ENCODE measurements around the gene CSF2.

The CSF2 gene

GRCh38 chr5:132050136-132050535, 23.5 kb upstream of the CSF2 start:
- no peaks in the 10 kb centered on the region for H3K36me3 Mint-ChIP-seq
- peaks cover 25% of the 10 kb centered on the region for H3K27me3 Mint-ChIP-seq
- ATAC-seq: peak; percentile 29
- H3K27ac Mint-ChIP-seq: no peak overlapping the region
- no peaks in the 10 kb centered on the region for H3K9me3 Mint-ChIP-seq
- no peak overlapping the region for H3K4me3 Mint-ChIP-seq
- H3K4me1 Mint-ChIP-seq: no peaks in the 10 kb centered on the region

DNA sequence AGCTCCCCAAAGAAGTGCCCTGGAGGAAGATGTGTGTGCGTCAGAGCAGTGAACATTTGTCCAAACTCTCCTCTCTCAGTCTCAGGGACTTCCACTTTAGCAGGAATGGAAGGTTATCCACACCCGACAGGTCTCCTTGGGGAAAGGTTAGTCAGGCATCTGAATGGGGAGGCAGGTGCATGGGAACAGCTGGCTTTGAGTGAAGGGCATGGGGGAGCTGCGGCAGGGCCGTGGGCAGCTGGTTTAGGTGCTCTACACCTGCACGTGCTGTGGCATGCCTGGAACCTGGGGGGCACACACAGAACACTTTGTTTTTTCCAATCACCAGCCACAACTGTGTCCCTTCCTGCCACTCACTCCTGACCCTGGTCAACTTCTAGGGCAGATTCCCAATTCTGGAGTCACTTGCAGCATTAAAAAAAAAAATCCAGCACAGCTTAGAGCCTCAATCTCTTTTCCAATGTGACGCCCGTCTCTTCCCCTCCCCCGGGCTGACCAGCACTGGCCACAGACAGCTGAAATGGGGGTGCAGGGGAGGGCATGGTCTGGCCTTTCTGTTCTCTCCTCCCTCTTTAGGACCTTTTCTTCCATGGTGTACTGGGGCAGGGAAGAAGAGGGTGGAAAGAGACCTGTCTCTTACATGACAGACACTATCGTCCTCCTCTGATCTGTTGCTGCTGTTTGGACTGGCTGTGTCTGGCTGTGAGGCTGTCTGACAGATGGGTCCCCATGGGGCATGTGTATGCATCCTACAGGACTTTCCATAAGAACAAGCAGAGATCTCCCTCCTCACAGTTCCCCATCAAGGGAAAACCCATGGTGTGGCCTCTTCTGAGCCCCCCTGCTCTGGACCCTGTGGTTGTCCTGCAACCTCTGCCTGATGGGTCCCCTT, 22.7 kb upstream of the CSF2 start:
- H3K4me1 Mint-ChIP-seq: no peaks in the 10 kb centered on the region
- H3K27ac Mint-ChIP-seq: no peak overlapping the region
- no peak overlapping the region for H3K4me3 Mint-ChIP-seq
- ATAC-seq: no peak
- H3K36me3 Mint-ChIP-seq: no peaks in the 10 kb centered on the region
- H3K27me3 Mint-ChIP-seq: peaks cover 25% of the 10 kb centered on the region
- no peaks in the 10 kb centered on the region for H3K9me3 Mint-ChIP-seq

DNA sequence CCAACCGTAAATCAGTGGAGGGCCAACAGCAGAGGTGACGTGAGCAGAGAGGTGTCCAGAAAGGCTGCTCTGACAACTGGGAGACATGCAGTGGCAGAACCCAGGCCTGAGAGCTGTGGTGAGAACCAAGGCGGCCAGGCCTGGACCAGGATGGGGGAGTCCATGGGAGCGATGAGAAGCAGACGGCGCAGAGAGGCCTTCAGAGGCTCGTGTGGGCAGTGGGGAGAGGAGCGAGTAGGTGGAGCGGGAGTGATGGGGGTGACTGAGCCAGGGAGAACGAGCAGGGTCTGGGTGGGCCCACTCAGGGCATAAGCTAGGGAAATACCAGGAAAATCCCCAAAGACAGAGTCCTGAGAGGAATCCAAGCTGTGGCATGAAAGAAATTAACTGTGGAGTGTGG, 21.1 kb upstream of the CSF2 start:
- Mint-ChIP-seq H3K36me3 (no peaks in the 10 kb centered on the region), H3K27me3 (peaks cover 33% of the 10 kb centered on the region), H3K27ac (no peak overlapping the region), H3K4me1 (no peaks in the 10 kb centered on the region), H3K9me3 (no peaks in the 10 kb centered on the region), H3K4me3 (no peak overlapping the region)
- ATAC-seq: no peak

- no peaks in the 10 kb centered on the region for H3K9me3 Mint-ChIP-seq
- H3K27me3 Mint-ChIP-seq: peaks cover 41% of the 10 kb centered on the region
- no peaks in the 10 kb centered on the region for H3K4me1 Mint-ChIP-seq
- H3K36me3 Mint-ChIP-seq: no peaks in the 10 kb centered on the region
- H3K4me3 Mint-ChIP-seq: no peak overlapping the region
- no peak overlapping the region for H3K27ac Mint-ChIP-seq
- no peak for ATAC-seq
Measured at GRCh38 chr5:132053483-132053882, 20.1 kb upstream of the CSF2 start.

GRCh38 chr5:132054031-132054696, 19.4 kb upstream of the CSF2 start:
- Mint-ChIP-seq H3K36me3 (no peaks in the 10 kb centered on the region), H3K4me3 (no peak overlapping the region), H3K4me1 (no peaks in the 10 kb centered on the region), H3K27ac (no peak overlapping the region), H3K9me3 (no peaks in the 10 kb centered on the region), H3K27me3 (peaks cover 41% of the 10 kb centered on the region)
- peak; percentile 31 for ATAC-seq

DNA sequence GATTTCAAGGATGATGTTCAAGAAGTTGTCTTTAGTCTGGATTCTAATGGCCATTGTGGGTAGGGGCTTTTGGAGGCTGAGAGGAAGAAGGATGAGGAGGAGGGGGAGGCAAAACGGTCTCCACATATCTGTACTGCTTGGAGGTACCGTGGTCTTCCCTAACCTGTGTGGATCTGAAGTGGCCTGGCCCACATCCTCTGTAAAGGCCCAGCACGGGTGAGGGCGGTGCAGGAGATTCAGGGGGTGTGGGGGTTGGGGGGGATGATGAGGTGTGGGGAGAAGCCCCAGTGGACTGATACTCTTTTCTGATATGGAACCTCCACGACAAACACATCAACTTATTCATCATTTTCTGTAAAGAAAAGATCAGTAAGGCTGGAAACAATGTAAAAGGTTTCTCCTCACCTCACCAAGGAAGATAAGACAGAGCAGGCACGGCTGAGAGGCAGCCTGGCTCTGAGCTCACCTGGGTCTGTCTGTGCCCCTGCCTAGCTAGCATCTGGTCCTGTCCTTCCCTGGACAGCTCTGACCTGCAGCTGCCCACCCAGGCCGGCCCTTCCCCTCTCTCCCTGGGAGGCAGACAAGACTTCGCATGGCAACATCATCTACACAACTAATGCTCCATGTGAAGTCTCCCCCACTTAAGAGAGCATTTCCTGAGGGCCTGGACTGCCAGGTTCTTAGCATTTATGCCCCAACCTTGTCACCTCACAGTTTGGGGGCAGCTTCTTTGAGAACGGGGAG, 18.7 kb upstream of the CSF2 start:
- Mint-ChIP-seq H3K4me1 (peaks cover 6% of the 10 kb centered on the region), H3K9me3 (no peaks in the 10 kb centered on the region), H3K27me3 (peaks cover 41% of the 10 kb centered on the region), H3K36me3 (no peaks in the 10 kb centered on the region), H3K4me3 (no peak overlapping the region), H3K27ac (no peak overlapping the region)
- ATAC-seq: no peak

DNA sequence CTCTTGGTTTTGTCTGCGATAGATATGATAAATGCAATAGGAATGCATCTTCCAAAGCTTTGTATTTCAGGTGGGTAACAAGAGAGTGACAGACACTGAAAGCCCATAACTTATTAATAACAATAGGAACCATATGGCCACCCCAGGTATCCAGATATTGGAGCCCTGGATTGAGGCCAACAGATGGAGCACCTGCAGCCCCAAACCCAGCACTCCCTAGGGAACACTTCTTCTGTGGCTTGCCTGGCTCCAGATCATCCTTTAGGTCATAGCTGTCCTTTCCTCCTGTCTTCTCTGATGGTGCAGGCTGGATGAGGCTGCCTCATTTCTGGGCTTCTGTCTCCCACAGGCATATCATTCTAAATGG, 18.2 kb upstream of the CSF2 start:
- no peak overlapping the region for H3K4me3 Mint-ChIP-seq
- no peaks in the 10 kb centered on the region for H3K9me3 Mint-ChIP-seq
- peaks cover 39% of the 10 kb centered on the region for H3K27me3 Mint-ChIP-seq
- peaks cover 6% of the 10 kb centered on the region for H3K4me1 Mint-ChIP-seq
- no peaks in the 10 kb centered on the region for H3K36me3 Mint-ChIP-seq
- H3K27ac Mint-ChIP-seq: no peak overlapping the region
- ATAC-seq: no peak

- peaks cover 6% of the 10 kb centered on the region for H3K4me1 Mint-ChIP-seq
- no peak for ATAC-seq
- no peaks in the 10 kb centered on the region for H3K9me3 Mint-ChIP-seq
- no peak overlapping the region for H3K27ac Mint-ChIP-seq
- H3K27me3 Mint-ChIP-seq: peaks cover 33% of the 10 kb centered on the region
- no peak overlapping the region for H3K4me3 Mint-ChIP-seq
- H3K36me3 Mint-ChIP-seq: no peaks in the 10 kb centered on the region
Measured at GRCh38 chr5:132055808-132056609, 17.6 kb upstream of the CSF2 start.

DNA sequence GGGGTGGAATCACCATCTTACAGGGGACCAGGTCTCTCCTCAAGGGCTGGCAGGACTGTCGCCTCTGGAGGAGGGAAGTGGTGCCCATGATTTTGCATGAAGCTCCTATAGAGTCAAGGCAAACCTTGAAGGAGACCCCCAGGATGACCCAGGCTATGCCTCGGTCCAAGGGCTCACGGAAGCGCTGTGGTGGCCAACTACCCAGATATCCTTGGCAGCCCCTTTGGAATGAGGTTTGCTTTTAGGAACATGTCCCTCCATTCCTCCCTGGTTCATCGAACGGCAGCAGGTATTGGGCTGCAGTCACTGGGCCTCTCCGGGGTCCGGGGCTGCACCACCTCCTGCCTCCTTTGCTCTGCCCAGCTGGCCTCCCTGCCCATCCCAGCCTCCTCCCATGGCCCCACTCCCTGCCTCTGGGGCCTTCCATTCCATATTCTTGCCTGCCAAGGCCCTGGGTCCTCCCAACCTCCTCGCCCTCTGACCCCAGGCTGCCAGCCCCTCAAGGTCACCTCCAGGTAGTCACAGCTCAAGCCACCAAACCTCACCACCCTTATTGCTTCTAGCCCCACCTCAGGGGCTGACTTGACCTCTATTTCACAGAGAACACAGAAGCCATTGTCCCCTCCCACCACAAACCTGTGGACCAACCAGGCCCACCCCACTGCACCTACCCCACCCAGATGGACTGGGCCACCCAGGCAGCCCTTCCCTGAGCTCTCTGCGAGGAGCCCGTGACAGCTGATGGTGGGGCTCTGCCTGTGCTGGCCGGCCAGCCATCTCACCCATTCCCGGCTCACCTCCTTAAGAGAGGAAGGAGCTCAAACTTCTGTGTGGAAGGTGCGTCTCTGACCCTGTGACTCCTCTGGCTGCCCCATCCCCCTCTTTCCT, 16.7 kb upstream of the CSF2 start:
- Mint-ChIP-seq H3K27ac (no peak overlapping the region), H3K4me1 (peaks cover 6% of the 10 kb centered on the region)

GRCh38 chr5:132057498-132058255, 15.9 kb upstream of the CSF2 start:
- H3K9me3 Mint-ChIP-seq: no peaks in the 10 kb centered on the region
- H3K27ac Mint-ChIP-seq: no peak overlapping the region
- ATAC-seq: no peak
- H3K27me3 Mint-ChIP-seq: peaks cover 17% of the 10 kb centered on the region
- H3K4me1 Mint-ChIP-seq: peaks cover 6% of the 10 kb centered on the region
- no peaks in the 10 kb centered on the region for H3K36me3 Mint-ChIP-seq
- no peak overlapping the region for H3K4me3 Mint-ChIP-seq

More for the DNA sequence above, 16.7 kb upstream of the CSF2 start:
- H3K36me3 Mint-ChIP-seq: no peaks in the 10 kb centered on the region
- no peaks in the 10 kb centered on the region for H3K9me3 Mint-ChIP-seq
- ATAC-seq: no peak
- H3K4me3 Mint-ChIP-seq: no peak overlapping the region
- peaks cover 25% of the 10 kb centered on the region for H3K27me3 Mint-ChIP-seq

DNA sequence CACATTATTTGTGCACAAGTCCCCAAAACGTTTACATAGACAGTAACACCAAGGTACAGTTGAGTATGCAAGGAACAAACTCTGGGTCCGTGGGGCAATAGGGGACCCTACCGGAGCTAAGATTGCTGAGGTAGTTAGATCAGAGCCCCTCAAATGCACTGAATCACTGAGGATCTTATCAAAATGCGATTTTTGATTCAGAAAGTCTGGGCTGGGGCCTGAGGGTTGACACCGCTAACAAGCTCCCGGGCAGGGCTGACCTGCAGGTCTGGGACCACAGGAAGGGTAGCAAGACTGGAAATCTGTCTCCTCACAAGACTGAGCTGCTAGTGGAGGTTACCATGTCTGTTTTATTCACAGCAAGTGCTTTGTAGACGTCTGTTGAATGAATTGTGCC, 14.9 kb upstream of the CSF2 start:
- H3K4me1 Mint-ChIP-seq: peaks cover 12% of the 10 kb centered on the region

GRCh38 chr5:132059043-132059695, 14.4 kb upstream of the CSF2 start:
- Mint-ChIP-seq H3K4me1 (peaks cover 15% of the 10 kb centered on the region), H3K27me3 (peaks cover 16% of the 10 kb centered on the region), H3K4me3 (no peak overlapping the region), H3K9me3 (no peaks in the 10 kb centered on the region), H3K27ac (no peak overlapping the region), H3K36me3 (no peaks in the 10 kb centered on the region)
- no peak for ATAC-seq

More for the DNA sequence above, 14.9 kb upstream of the CSF2 start:
- ATAC-seq: no peak
- H3K9me3 Mint-ChIP-seq: no peaks in the 10 kb centered on the region
- H3K27ac Mint-ChIP-seq: no peak overlapping the region
- no peaks in the 10 kb centered on the region for H3K36me3 Mint-ChIP-seq
- H3K27me3 Mint-ChIP-seq: peaks cover 16% of the 10 kb centered on the region
- H3K4me3 Mint-ChIP-seq: no peak overlapping the region
